HepG2 (cell line): Measurements from ENCODE around the gene ANKRD13D. TPM values are rescaled to one million over a fixed set of nuclear protein-coding genes. Genes with fewer than 3 reads are reported as not detected.

ENCODE experiments used
- ARNT ChIP-seq: fragments of 450-650 bp; IDR thresholded peaks from 2 replicates; pipeline ENCODE4 v1.6.1; 2017
- ELF4 ChIP-seq: sonication (generic); formaldehyde crosslinking; IDR thresholded peaks from 2 replicates; pipeline ENCODE4 v1.5.0; 2020; ENCODE audit warnings: missing genetic modification reagents, mild to moderate bottlenecking, moderate library complexity, borderline replicate concordance
- GFI1 ChIP-seq: sonication (generic); formaldehyde crosslinking; IDR thresholded peaks from 2 replicates; pipeline ENCODE4 v1.5.0; 2020; ENCODE audit warnings: missing genetic modification reagents, mild to moderate bottlenecking, borderline replicate concordance
- GPN1 ChIP-seq: sonication (generic); formaldehyde crosslinking; IDR thresholded peaks from 2 replicates; pipeline ENCODE4 v1.5.1; 2020; ENCODE audit warnings: missing genetic modification reagents, borderline replicate concordance
- LCORL ChIP-seq, 2 experiments: fragments of 450-650 bp in 1 of 2; sonication (generic) in 1 of 2; formaldehyde crosslinking in 1 of 2; IDR thresholded peaks; 2 replicates each; pipeline versions ENCODE4 v1.5.0 to v1.6.1; 2017 to 2020; ENCODE audit warnings: antibody characterized with exemption in 1 of 2, missing genetic modification reagents in 1 of 2
- MAFK ChIP-seq, 2 experiments: IDR thresholded peaks in 1 of 2; conservative IDR thresholded peaks in 1 of 2; 2 replicates each; pipeline ENCODE4 v1.6.1; 2011; ENCODE audit warnings: improper control_type of control experiment in 2 of 2, low read length in 2 of 2
- MED1 ChIP-seq: sonication (generic); formaldehyde crosslinking; IDR thresholded peaks from 2 replicates; pipeline ENCODE4 v1.4.0; 2020; ENCODE audit warnings: missing genetic modification reagents
- MLLT10 ChIP-seq: sonication (generic); formaldehyde crosslinking; IDR thresholded peaks from 2 replicates; pipeline ENCODE4 v1.4.0; 2020; ENCODE audit warnings: missing genetic modification reagents
- ZBTB3 ChIP-seq: sonication (generic); formaldehyde crosslinking; IDR thresholded peaks from 2 replicates; pipeline ENCODE4 v1.4.0; 2020; ENCODE audit warnings: low read depth, mild to moderate bottlenecking, moderate library complexity, missing genetic modification reagents, borderline replicate concordance
- ZNF160 ChIP-seq: sonication (generic); formaldehyde crosslinking; IDR thresholded peaks from 2 replicates; pipeline ENCODE4 v1.8.0; 2022; ENCODE audit warnings: mild to moderate bottlenecking, inconsistent platforms, missing genetic modification reagents
- ZNF33B ChIP-seq: sonication (generic); formaldehyde crosslinking; IDR thresholded peaks from 2 replicates; pipeline ENCODE4 v1.5.1; 2020; ENCODE audit warnings: mild to moderate bottlenecking, missing genetic modification reagents
- ZNF766 ChIP-seq: sonication (generic); formaldehyde crosslinking; IDR thresholded peaks from 2 replicates; pipeline ENCODE4 v1.5.0; 2020; ENCODE audit warnings: missing genetic modification reagents, borderline replicate concordance
- polyA plus RNA-seq, 8 experiments: library from polyadenylated mRNA; depleted of rRNA in 3 of 8; stranded (reverse) in 7 of 8; unstranded in 1 of 8; fragments of >200 nt; fragmentation: Illumina TruSeq in 4 of 8; extraction: Trizol in 4 of 8; gene quantifications; 2 replicates each; pipeline versions ENCODE4 v1.2.1 to v1.2.3, GENCODE V29; 2011 to 2016; ENCODE audit warnings: low read depth in 4 of 8, missing spikeins in 1 of 8, mixed read lengths in 1 of 8; ENCODE audit not compliant: insufficient read depth in 1 of 8
- total RNA-seq, 5 experiments: library from RNA; depleted of rRNA; stranded (reverse); fragments of >200 nt; fragmentation: Illumina TruSeq; extraction: Trizol; gene quantifications; 2 replicates each; pipeline ENCODE4 v1.2.3, GENCODE V29; 2016; ENCODE audit warnings: low read depth in 1 of 5
- TF ChIP-seq, protein P1 (sequence below): sonication (generic); formaldehyde crosslinking; IDR thresholded peaks from 2 replicates; pipeline ENCODE4 v1.5.0; 2020; ENCODE audit warnings: mild to moderate bottlenecking, missing genetic modification reagents
- TF ChIP-seq, protein P2 (sequence below): sonication (generic); formaldehyde crosslinking; IDR thresholded peaks from 2 replicates; pipeline ENCODE4 v1.4.0; 2020; ENCODE audit warnings: missing genetic modification reagents
- TF ChIP-seq, protein P3 (sequence below): sonication (generic); formaldehyde crosslinking; IDR thresholded peaks from 2 replicates; pipeline ENCODE4 v1.5.1; 2020; ENCODE audit warnings: mild to moderate bottlenecking, missing genetic modification reagents, borderline replicate concordance
- TF ChIP-seq, protein P4 (sequence below): IDR thresholded peaks from 2 replicates; pipeline ENCODE4 v1.6.1; 2018; ENCODE audit warnings: missing genetic modification reagents

Gene ANKRD13D
- total and polyA plus RNA-seq, 2 of the 13 experiments (the other 11 are each of a cell fraction or from before 2014, with no cell fraction given): 18.6 to 27.3 TPM

DNA sequence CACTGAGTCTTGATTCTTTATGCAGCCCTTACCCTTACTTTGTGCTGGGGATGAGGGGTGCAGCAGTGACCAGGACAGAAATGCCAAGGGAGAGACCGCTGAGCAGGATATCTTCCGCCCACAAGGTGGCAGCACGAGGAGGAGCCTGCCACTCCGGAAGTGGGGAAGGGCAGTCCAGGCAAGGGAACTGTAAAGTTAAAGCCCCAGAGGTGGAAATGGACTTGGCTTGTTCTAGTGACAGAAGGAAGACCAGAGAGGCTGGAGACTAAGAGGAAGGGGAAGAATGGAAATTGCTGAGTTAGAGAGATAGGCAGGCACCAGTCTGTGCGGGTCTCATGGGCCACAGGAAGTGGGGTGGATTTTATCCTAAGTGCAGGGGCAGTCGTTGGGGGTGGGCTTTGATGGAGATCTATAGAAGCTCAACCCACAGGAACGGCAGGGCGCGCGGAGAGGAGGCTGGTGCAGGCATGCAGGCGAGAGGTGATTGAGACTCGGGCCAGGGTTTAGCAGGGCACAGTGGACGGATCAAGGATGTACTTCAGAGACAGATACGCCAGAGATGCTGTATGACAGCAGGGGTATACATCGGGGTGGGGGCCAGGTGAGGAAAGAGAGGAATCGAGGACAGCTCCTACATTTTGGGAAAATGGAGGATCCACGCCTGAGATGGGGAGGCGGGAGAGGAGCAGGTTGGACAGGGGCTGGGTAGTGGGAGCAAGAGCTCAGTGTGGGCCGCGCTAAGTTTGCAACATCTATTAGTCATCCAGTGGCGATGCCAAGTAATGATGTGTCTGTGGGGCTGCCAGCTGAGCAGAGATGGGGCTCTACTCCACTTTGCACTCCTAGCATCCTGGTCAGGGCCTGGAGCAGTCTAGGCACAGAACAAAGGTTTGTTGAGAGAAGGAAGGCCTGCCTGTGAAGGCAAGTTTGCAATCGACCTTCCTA is 26.1 kb upstream of the ANKRD13D start (continued):
- TF ChIP-seq, protein P1, sequence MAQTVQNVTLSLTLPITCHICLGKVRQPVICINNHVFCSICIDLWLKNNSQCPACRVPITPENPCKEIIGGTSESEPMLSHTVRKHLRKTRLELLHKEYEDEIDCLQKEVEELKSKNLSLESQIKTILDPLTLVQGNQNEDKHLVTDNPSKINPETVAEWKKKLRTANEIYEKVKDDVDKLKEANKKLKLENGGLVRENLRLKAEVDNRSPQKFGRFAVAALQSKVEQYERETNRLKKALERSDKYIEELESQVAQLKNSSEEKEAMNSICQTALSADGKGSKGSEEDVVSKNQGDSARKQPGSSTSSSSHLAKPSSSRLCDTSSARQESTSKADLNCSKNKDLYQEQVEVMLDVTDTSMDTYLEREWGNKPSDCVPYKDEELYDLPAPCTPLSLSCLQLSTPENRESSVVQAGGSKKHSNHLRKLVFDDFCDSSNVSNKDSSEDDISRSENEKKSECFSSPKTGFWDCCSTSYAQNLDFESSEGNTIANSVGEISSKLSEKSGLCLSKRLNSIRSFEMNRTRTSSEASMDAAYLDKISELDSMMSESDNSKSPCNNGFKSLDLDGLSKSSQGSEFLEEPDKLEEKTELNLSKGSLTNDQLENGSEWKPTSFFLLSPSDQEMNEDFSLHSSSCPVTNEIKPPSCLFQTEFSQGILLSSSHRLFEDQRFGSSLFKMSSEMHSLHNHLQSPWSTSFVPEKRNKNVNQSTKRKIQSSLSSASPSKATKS (CRISPR knock-in tag): no peak
- TF ChIP-seq GFI1 (CRISPR knock-in tag) (no peak), ARNT (no peak), ZBTB3 (CRISPR knock-in tag) (no peak), MLLT10 (CRISPR knock-in tag) (no peak), MAFK (conservative IDR thresholded peaks at IDR 0.05 in 1 of 2, IDR thresholded peaks at IDR 0.05 in 1 of 2; ENCODE audit: low read length in 2 of 2) (no peak), ZNF160 (CRISPR knock-in tag) (no peak), LCORL (IDR thresholded peaks at IDR 0.05) (no peak), LCORL (CRISPR knock-in tag; IDR thresholded peaks at IDR 0.05) (0 out of 2 replicates have a peak, but pooled peaks have one; percentile 24), MED1 (CRISPR knock-in tag) (peak; percentile 50; the same call in 1 of the 2 replicates), ELF4 (CRISPR knock-in tag) (peak; percentile 50; the same call in 1 of the 2 replicates), GPN1 (no peak), ZNF766 (CRISPR knock-in tag) (no peak), ZNF33B (CRISPR knock-in tag) (no peak)
- TF ChIP-seq, protein P2, sequence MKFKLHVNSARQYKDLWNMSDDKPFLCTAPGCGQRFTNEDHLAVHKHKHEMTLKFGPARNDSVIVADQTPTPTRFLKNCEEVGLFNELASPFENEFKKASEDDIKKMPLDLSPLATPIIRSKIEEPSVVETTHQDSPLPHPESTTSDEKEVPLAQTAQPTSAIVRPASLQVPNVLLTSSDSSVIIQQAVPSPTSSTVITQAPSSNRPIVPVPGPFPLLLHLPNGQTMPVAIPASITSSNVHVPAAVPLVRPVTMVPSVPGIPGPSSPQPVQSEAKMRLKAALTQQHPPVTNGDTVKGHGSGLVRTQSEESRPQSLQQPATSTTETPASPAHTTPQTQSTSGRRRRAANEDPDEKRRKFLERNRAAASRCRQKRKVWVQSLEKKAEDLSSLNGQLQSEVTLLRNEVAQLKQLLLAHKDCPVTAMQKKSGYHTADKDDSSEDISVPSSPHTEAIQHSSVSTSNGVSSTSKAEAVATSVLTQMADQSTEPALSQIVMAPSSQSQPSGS (CRISPR knock-in tag): no peak
- TF ChIP-seq, protein P3, sequence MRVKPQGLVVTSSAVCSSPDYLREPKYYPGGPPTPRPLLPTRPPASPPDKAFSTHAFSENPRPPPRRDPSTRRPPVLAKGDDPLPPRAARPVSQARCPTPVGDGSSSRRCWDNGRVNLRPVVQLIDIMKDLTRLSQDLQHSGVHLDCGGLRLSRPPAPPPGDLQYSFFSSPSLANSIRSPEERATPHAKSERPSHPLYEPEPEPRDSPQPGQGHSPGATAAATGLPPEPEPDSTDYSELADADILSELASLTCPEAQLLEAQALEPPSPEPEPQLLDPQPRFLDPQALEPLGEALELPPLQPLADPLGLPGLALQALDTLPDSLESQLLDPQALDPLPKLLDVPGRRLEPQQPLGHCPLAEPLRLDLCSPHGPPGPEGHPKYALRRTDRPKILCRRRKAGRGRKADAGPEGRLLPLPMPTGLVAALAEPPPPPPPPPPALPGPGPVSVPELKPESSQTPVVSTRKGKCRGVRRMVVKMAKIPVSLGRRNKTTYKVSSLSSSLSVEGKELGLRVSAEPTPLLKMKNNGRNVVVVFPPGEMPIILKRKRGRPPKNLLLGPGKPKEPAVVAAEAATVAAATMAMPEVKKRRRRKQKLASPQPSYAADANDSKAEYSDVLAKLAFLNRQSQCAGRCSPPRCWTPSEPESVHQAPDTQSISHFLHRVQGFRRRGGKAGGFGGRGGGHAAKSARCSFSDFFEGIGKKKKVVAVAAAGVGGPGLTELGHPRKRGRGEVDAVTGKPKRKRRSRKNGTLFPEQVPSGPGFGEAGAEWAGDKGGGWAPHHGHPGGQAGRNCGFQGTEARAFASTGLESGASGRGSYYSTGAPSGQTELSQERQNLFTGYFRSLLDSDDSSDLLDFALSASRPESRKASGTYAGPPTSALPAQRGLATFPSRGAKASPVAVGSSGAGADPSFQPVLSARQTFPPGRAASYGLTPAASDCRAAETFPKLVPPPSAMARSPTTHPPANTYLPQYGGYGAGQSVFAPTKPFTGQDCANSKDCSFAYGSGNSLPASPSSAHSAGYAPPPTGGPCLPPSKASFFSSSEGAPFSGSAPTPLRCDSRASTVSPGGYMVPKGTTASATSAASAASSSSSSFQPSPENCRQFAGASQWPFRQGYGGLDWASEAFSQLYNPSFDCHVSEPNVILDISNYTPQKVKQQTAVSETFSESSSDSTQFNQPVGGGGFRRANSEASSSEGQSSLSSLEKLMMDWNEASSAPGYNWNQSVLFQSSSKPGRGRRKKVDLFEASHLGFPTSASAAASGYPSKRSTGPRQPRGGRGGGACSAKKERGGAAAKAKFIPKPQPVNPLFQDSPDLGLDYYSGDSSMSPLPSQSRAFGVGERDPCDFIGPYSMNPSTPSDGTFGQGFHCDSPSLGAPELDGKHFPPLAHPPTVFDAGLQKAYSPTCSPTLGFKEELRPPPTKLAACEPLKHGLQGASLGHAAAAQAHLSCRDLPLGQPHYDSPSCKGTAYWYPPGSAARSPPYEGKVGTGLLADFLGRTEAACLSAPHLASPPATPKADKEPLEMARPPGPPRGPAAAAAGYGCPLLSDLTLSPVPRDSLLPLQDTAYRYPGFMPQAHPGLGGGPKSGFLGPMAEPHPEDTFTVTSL (CRISPR knock-in tag): no peak
- TF ChIP-seq, protein P4, sequence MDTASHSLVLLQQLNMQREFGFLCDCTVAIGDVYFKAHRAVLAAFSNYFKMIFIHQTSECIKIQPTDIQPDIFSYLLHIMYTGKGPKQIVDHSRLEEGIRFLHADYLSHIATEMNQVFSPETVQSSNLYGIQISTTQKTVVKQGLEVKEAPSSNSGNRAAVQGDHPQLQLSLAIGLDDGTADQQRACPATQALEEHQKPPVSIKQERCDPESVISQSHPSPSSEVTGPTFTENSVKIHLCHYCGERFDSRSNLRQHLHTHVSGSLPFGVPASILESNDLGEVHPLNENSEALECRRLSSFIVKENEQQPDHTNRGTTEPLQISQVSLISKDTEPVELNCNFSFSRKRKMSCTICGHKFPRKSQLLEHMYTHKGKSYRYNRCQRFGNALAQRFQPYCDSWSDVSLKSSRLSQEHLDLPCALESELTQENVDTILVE (CRISPR knock-in tag): peak; percentile 28; the same call in 1 of the 2 replicates
